IMR-90 (cell line): ENCODE results near the gene C22orf39. TPM values are rescaled to one million over a fixed set of nuclear protein-coding genes. Genes with fewer than 3 reads are reported as not detected.

Experiments
- ATAC-seq: fragments of 200-7000 bp; cut with Tn5 transposase; 2 replicates; pipeline ENCODE4 v1.9.1; 2020; ENCODE audit warnings: low read depth, mild to moderate bottlenecking, moderate library complexity
- BruUV-seq: library from RNA; stranded (reverse); fragments of 400-500 nt; replicated peaks from 2 replicates; lab custom pipeline; 2021; lab: Mats Ljungman, UMichigan
- CTCF ChIA-PET: fragments of 300-600 bp; formaldehyde crosslinking; extraction: SDS; loops from one replicate; lab custom pipeline; 2021; ENCODE audit warnings: antibody characterized with exemption; lab: Yijun Ruan, JAX
- POLR2A ChIA-PET: fragments of 300-600 bp; sonication (Branson Sonifier 250); formaldehyde crosslinking; loops from one replicate; lab custom pipeline; 2022; ENCODE audit warnings: antibody characterized with exemption; ENCODE audit not compliant: unreplicated experiment; lab: Charles Lee
- DNase-seq: peaks from one replicate; pipeline ENCODE4 v3.0.0; 2013
- H2AFZ ChIP-seq: replicated peaks from 2 replicates; pipeline ENCODE3; 2013; ENCODE audit warnings: low read length, mild to moderate bottlenecking; ENCODE audit not compliant: poor library complexity
- H2AK5ac ChIP-seq: 2 replicates; pipeline ENCODE4 v1.6.1; 2013; ENCODE audit warnings: low read depth, low read length, inconsistent platforms
- H2AK9ac ChIP-seq: replicated peaks from 2 replicates; pipeline ENCODE3; 2013; ENCODE audit warnings: mild to moderate bottlenecking, low read depth, low read length, moderate library complexity; ENCODE audit not compliant: poor library complexity
- H2BK120ac ChIP-seq: 2 replicates; pipeline ENCODE4 v1.6.1; 2013; ENCODE audit warnings: low read depth, low read length, inconsistent platforms
- H2BK15ac ChIP-seq: 3 replicates; pipeline ENCODE4 v1.6.1; 2013; ENCODE audit warnings: low read depth, low read length, inconsistent platforms
- H2BK20ac ChIP-seq: 2 replicates; pipeline ENCODE4 v1.6.1; 2013; ENCODE audit warnings: low read depth, mild to moderate bottlenecking, inconsistent platforms, low read length, moderate library complexity
- H2BK5ac ChIP-seq: 2 replicates; pipeline ENCODE4 v1.6.1; 2013; ENCODE audit warnings: mild to moderate bottlenecking, low read depth, low read length, inconsistent platforms; ENCODE audit not compliant: poor library complexity, severe bottlenecking
- H3K14ac ChIP-seq: replicated peaks from 2 replicates; pipeline ENCODE4 v1.6.1; 2013; ENCODE audit warnings: low read depth, low read length, inconsistent platforms
- H3K18ac ChIP-seq: 2 replicates; pipeline ENCODE4 v1.6.1; 2013; ENCODE audit warnings: low read depth, low read length, control low read depth
- H3K23ac ChIP-seq: 2 replicates; pipeline ENCODE4 v1.6.1; 2013; ENCODE audit warnings: low read depth, low read length, inconsistent platforms
- H3K27ac ChIP-seq: 2 replicates; pipeline ENCODE4 v1.5.1; 2013; ENCODE audit warnings: mild to moderate bottlenecking, control low read depth, low read length; ENCODE audit not compliant: insufficient read depth
- H3K27me3 ChIP-seq: 2 replicates; pipeline ENCODE4 v1.6.1; 2013; ENCODE audit warnings: low read length; ENCODE audit not compliant: control insufficient read depth, insufficient read depth
- H3K36me3 ChIP-seq: 2 replicates; pipeline ENCODE4 v1.6.1; 2013; ENCODE audit warnings: low read length, mixed read lengths; ENCODE audit not compliant: control insufficient read depth, insufficient read depth
- H3K4ac ChIP-seq: 2 replicates; pipeline ENCODE4 v1.6.1; 2013; ENCODE audit warnings: low read depth, low read length, inconsistent platforms
- H3K4me1 ChIP-seq: 2 replicates; pipeline ENCODE4 v1.6.1; 2013; ENCODE audit warnings: low read length, mixed read lengths; ENCODE audit not compliant: control insufficient read depth, insufficient read depth
- H3K4me2 ChIP-seq: 2 replicates; pipeline ENCODE4 v1.6.1; 2013; ENCODE audit warnings: low read depth, mild to moderate bottlenecking, control low read depth, low read length, moderate library complexity
- H3K4me3 ChIP-seq: 2 replicates; pipeline ENCODE4 v1.5.1; 2013; ENCODE audit warnings: low read depth, mild to moderate bottlenecking, control low read depth, low read length, moderate library complexity; ENCODE audit not compliant: insufficient read depth
- H3K56ac ChIP-seq: 2 replicates; pipeline ENCODE4 v1.6.1; 2013; ENCODE audit warnings: low read length, inconsistent platforms; ENCODE audit not compliant: insufficient read depth; ENCODE audit errors: extremely low read depth
- H3K79me1 ChIP-seq, 2 experiments: 2 replicates each; pipeline ENCODE4 v1.6.1; 2013; ENCODE audit warnings: low read length in 2 of 2, inconsistent platforms in 1 of 2, low read depth in 1 of 2
- H3K9ac ChIP-seq: 2 replicates; pipeline ENCODE4 v1.6.1; 2013; ENCODE audit warnings: low read depth, low read length, control low read depth
- H3K9me1 ChIP-seq: 2 replicates; pipeline ENCODE4 v1.6.1; 2013; ENCODE audit warnings: low read length, inconsistent platforms; ENCODE audit not compliant: insufficient read depth
- H3K9me3 ChIP-seq: 2 replicates; pipeline ENCODE4 v1.6.1; 2013; ENCODE audit warnings: low read length; ENCODE audit not compliant: control insufficient read depth, insufficient read depth
- H4K20me1 ChIP-seq: 2 replicates; pipeline ENCODE4 v1.6.1; 2013; ENCODE audit warnings: low read length, inconsistent platforms; ENCODE audit not compliant: insufficient read depth
- H4K5ac ChIP-seq: 2 replicates; pipeline ENCODE4 v1.6.1; 2013; ENCODE audit warnings: mild to moderate bottlenecking, low read depth, low read length, control low read depth
- H4K8ac ChIP-seq, 2 experiments: 2 replicates each; pipeline ENCODE4 v1.6.1; 2013; ENCODE audit warnings: low read depth in 2 of 2, low read length in 2 of 2, control low read depth in 1 of 2, inconsistent platforms in 1 of 2
- H4K91ac ChIP-seq: 2 replicates; pipeline ENCODE4 v1.6.1; 2013; ENCODE audit warnings: low read depth, low read length, inconsistent platforms; ENCODE audit not compliant: insufficient read depth
- BHLHE40 ChIP-seq: fragments of 150-350 bp; IDR thresholded peaks from 2 replicates; pipeline ENCODE4 v1.6.1; 2016; ENCODE audit warnings: mild to moderate bottlenecking, low read depth, low read length
- CEBPB ChIP-seq: IDR thresholded peaks from 2 replicates; pipeline ENCODE4 v1.6.1; 2012; ENCODE audit warnings: low read depth, low read length, improper control_type of control experiment
- CHD1 ChIP-seq: IDR thresholded peaks from 2 replicates; pipeline ENCODE4 v1.6.1; 2012; ENCODE audit warnings: low read depth, low read length, improper control_type of control experiment
- FOS ChIP-seq: fragments of 150-350 bp; IDR thresholded peaks from 2 replicates; pipeline ENCODE4 v1.6.1; 2016; ENCODE audit warnings: low read depth, low read length
- NFE2L2 ChIP-seq: fragments of 150-350 bp; IDR thresholded peaks from 2 replicates; pipeline ENCODE4 v1.6.1; 2016; ENCODE audit warnings: low read depth, mild to moderate bottlenecking, low read length
- WGBS, 2 experiments: methylation state at CpG; one replicate each; pipeline versions ENCODE4 v1.1.5 to v1.1.7; 2013; ENCODE audit warnings: missing lambda C conversion rate in 2 of 2; ENCODE audit not compliant: insufficient read length in 1 of 2; ENCODE audit errors: extremely low coverage in 2 of 2; 5-methylcytosine and 5-hydroxymethylcytosine counted together
- dilution Hi-C: fragments of 300-500 bp; cut with HindIII; formaldehyde crosslinking; loops from one replicate; pipeline ENCODE4 v1.14.3; 2018; ENCODE audit warnings: low sequenced_read_pairs; ENCODE audit not compliant: unreplicated experiment
- in situ Hi-C: fragments of 300-500 bp; cut with MboI; formaldehyde crosslinking; loops from 3 replicates; pipeline ENCODE4 v1.14.3; 2019; ENCODE audit warnings: low sequenced_read_pairs, inconsistent platforms, mixed read lengths
- intact Hi-C: fragments of 100-400 bp; cut with micrococcal nuclease; formaldehyde crosslinking; loops from 2 replicates; pipeline ENCODE4 v1.10.0; 2022
- polyA plus RNA-seq, 3 experiments: library from polyadenylated mRNA; depleted of rRNA; stranded (reverse); fragments of >200 nt; gene quantifications; 2 replicates each; pipeline ENCODE4 v1.2.3, GENCODE V29; 2012; ENCODE audit warnings: low replicate concordance in 1 of 3
- total RNA-seq: library from RNA; depleted of rRNA; stranded (reverse); fragments of >200 nt; gene quantifications from 2 replicates; pipeline ENCODE4 v1.2.3, GENCODE V29; 2012
- TF ChIP-seq, protein P1 (sequence below): fragments of 150-350 bp; IDR thresholded peaks from 2 replicates; pipeline ENCODE4 v1.6.1; 2016; ENCODE audit warnings: low read depth, mild to moderate bottlenecking, low read length, moderate library complexity, borderline replicate concordance

C22orf39 gene
- total and polyA plus RNA-seq, 2 of the 4 experiments (the other 2 are of a cell fraction) = 8.2 to 8.9 TPM

- no peak for TF ChIP-seq FOS
- no peak for TF ChIP-seq BHLHE40
- TF ChIP-seq CEBPB = no peak
- TF ChIP-seq NFE2L2 = no peak
- TF ChIP-seq, protein P1, sequence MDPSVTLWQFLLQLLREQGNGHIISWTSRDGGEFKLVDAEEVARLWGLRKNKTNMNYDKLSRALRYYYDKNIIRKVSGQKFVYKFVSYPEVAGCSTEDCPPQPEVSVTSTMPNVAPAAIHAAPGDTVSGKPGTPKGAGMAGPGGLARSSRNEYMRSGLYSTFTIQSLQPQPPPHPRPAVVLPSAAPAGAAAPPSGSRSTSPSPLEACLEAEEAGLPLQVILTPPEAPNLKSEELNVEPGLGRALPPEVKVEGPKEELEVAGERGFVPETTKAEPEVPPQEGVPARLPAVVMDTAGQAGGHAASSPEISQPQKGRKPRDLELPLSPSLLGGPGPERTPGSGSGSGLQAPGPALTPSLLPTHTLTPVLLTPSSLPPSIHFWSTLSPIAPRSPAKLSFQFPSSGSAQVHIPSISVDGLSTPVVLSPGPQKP = no peak
- TF ChIP-seq CHD1 = no peak
- Histone ChIP-seq H2BK5ac (no peak overlapping the region), H2AK5ac (no peak overlapping the region), H2AFZ (no peak overlapping the region), H3K4ac (no peak overlapping the region), H2BK20ac (no peak overlapping the region), H3K4me3 (no peak overlapping the region), H3K4me2 (no peak overlapping the region), H2BK15ac (no peak overlapping the region), H3K23ac (no peak overlapping the region), H3K18ac (no peak overlapping the region), H4K91ac (no peak overlapping the region), H3K27me3 (no peaks in the 10 kb centered on the region), H2AK9ac (no peak overlapping the region), H3K27ac (no peak overlapping the region), H4K20me1 (no peaks in the 10 kb centered on the region), H3K4me1 (peaks cover 9% of the 10 kb centered on the region), H4K8ac (no peak overlapping the region), H4K5ac (no peak overlapping the region), H3K56ac (no peak overlapping the region), H3K79me1 (peaks cover 17 to 25% of the 10 kb centered on the region in 2 experiments; a peak in 3 of 4 replicates), H3K9ac (no peak overlapping the region), H3K9me3 (no peaks in the 10 kb centered on the region), H3K14ac (no peak overlapping the region), H3K9me1 (peaks cover 10% of the 10 kb centered on the region), H2BK120ac (no peak overlapping the region), H3K36me3 (peaks cover 30% of the 10 kb centered on the region)
- BruUV-seq = no TSS peak
- ChIA-PET CTCF (no interaction called here), POLR2A (no interaction called here)
- intact Hi-C loops = no loop called here
- ATAC-seq (no peak), DNase-seq (no peak)
- in situ Hi-C loops = loop anchor here (10.0 kb wide), 1 partner anchor 65 kb away; no protein-coding TSS in a partner anchor
- WGBS, 2 experiments = 80% methylated on average over 1 of the region's 2 CpGs; no CpG with 5 or more reads in 1 of the 2 experiments
- dilution Hi-C loops = no loop called here
Measured at GRCh38 chr22:19449422-19449767, 1.9 kb upstream of the C22orf39 start.
